PC-3 (cell line): ENCODE results near the gene FSTL4.

Experiments
- EZH2phosphoT487 ChIP-seq: fragments of 300-600 bp; sonication (generic); IDR thresholded peaks from 2 replicates; pipeline ENCODE4 v1.6.1; 2018; ENCODE audit warnings: mild to moderate bottlenecking, antibody characterized with exemption, low read length, borderline replicate concordance
- TF ChIP-seq, protein P1 (sequence below): fragments of 300-600 bp; sonication (generic); conservative IDR thresholded peaks from 2 replicates; pipeline ENCODE4 v1.5.1; 2017; ENCODE audit warnings: antibody characterized with exemption, low read depth, mild to moderate bottlenecking, low read length

DNA sequence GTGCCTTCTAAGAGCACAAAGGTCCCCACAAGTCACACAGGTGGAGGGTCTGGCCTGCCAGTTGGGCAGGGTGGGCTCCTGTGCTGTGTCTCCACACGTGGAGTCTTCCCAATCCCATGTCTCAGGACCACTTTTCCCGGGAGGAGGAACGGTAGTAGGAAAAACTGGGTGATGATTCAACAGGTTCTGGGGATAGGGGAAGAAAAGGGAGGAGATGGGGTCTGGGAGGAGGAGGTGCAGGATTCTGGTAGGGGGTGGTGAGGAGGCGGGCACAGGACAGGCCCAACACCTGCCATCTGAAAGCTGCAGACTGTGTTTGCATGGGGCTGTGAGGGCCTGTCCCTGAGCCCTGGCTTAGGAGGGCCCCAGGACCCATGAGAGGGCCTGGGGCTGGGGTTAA, 345.4 kb downstream of the FSTL4 start:
- TF ChIP-seq, protein P1, sequence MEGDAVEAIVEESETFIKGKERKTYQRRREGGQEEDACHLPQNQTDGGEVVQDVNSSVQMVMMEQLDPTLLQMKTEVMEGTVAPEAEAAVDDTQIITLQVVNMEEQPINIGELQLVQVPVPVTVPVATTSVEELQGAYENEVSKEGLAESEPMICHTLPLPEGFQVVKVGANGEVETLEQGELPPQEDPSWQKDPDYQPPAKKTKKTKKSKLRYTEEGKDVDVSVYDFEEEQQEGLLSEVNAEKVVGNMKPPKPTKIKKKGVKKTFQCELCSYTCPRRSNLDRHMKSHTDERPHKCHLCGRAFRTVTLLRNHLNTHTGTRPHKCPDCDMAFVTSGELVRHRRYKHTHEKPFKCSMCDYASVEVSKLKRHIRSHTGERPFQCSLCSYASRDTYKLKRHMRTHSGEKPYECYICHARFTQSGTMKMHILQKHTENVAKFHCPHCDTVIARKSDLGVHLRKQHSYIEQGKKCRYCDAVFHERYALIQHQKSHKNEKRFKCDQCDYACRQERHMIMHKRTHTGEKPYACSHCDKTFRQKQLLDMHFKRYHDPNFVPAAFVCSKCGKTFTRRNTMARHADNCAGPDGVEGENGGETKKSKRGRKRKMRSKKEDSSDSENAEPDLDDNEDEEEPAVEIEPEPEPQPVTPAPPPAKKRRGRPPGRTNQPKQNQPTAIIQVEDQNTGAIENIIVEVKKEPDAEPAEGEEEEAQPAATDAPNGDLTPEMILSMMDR: no peak
- no peak for TF ChIP-seq EZH2phosphoT487
